ENCODE data around the gene CLEC16A.

- TF ChIP-seq CTCF (IDR thresholded peaks at IDR 0.05) (no peak), POLR2A (IDR thresholded peaks at IDR 0.05) (no peak)
Observed at GRCh38 chr16:11051430-11051829, 107.1 kb downstream of the CLEC16A start.
